GM12892 (cell line): Measurements from ENCODE around the gene MXD4.

ENCODE experiments used
- POLR2A ChIP-seq: IDR thresholded peaks from 2 replicates; pipeline ENCODE4 v1.6.1; 2011; ENCODE audit warnings: low read depth, low read length, control low read depth
- POLR2AphosphoS5 ChIP-seq: IDR thresholded peaks from 2 replicates; pipeline ENCODE4 v1.6.1; 2011; ENCODE audit warnings: low read depth, low read length, control low read depth

DNA sequence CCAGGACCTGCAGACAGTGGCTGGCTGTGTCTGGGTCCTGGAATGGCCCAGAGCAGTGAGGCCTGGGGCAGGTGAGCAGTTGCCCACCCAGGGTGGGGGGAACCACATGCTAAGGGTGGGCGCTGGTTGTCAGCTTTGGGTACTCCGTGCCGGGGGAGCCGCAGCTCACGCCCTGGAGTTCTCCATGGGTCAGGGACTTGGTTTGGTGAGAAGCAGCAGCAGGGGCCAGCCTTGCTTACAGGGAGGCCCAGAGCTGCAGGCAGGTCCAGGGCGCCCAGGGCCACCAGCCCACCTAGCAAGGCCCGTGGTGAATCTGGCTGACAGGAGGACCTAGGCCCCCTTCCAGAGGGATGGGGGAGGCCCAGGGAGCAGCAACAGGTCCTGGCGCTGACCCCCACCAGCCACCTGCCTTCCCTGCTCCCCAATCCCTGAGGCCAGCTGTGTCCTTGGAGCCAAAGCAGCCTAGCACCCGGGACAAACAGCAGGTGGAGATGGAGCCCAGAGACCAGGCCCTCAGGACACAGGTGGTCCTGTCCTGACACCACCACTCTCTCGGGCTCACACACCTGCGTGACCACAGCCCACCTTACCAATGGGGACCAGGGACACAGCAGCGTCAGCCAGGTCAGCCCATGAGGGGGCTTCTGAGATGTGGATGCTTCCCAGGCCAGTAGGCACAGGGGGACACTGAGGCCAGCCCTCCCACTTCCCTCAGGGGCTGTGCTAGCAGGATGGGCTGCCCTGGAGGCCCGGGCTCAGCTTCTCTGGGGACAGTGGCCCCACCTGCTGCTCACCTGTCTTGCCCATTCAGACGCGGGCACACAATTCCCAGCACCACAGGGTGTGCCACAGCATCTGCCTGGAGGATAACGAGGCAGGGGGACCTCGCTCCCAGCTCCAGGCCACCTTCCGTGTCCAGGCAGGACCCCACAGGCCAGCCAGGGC is 3.5 kb downstream of the MXD4 start:
- TF ChIP-seq POLR2AphosphoS5, result no peak
- TF ChIP-seq POLR2A, result no peak
